ENCODE data around the gene SEM1. TPM values are rescaled to one million over a fixed set of nuclear protein-coding genes. Genes with fewer than 3 reads are reported as not detected.

SEM1 gene
- total and polyA plus RNA-seq, 9 of the 15 experiments (the other 6 are each of a cell fraction or from before 2014, with no cell fraction given) = 74.7 to 938 (median 454) TPM

GRCh38 chr7:96709381-96710228, at the start of gene SEM1 (continued):
- TF ChIP-seq RERE (CRISPR knock-in tag; IDR thresholded peaks at IDR 0.05; ENCODE audit: borderline replicate concordance) = no peak
- TF ChIP-seq PHTF2 (CRISPR knock-in tag; IDR thresholded peaks at IDR 0.05) = no peak
- peak; percentile 99 for TF ChIP-seq PTBP1 (IDR thresholded peaks at IDR 0.05; ENCODE audit: low read depth, low read length)
- no peak for TF ChIP-seq ZNF217 (CRISPR knock-in tag; IDR thresholded peaks at IDR 0.05)
- TF ChIP-seq THAP12 (CRISPR knock-in tag; IDR thresholded peaks at IDR 0.05) = peak; percentile 94
- TF ChIP-seq KLF16 (IDR thresholded peaks at IDR 0.05) = no peak
- TF ChIP-seq RBBP5 (IDR thresholded peaks at IDR 0.05; ENCODE audit: borderline replicate concordance, insufficient read depth, low read length, poor library complexity, severe bottlenecking) = peak; percentile 90
- no peak for TF ChIP-seq FOXA3 (CRISPR knock-in tag; conservative IDR thresholded peaks at IDR 0.05 in 1 of 2, IDR thresholded peaks at IDR 0.05 in 1 of 2)
- peak in 1 of 2 experiments; percentile 72; a peak in 2 of 4 replicates for TF ChIP-seq MNT (conservative IDR thresholded peaks at IDR 0.05)
- TF ChIP-seq GATAD2B (IDR thresholded peaks at IDR 0.05; ENCODE audit: borderline replicate concordance) = no peak; the same call in 1 of the 2 replicates
- no peak for TF ChIP-seq ZNF699 (CRISPR knock-in tag; IDR thresholded peaks at IDR 0.05; ENCODE audit: insufficient replicate concordance)
- no peak for TF ChIP-seq CSDE1 (IDR thresholded peaks at IDR 0.05)
- no peak for TF ChIP-seq TFE3 (CRISPR knock-in tag; IDR thresholded peaks at IDR 0.05)
